HepG2 (cell line): ENCODE measurements around the gene RIPOR3. TPM values are rescaled to one million over a fixed set of nuclear protein-coding genes. Genes with fewer than 3 reads are reported as not detected.

Source experiments
- ATAD3A ChIP-seq: sonication (generic); formaldehyde crosslinking; IDR thresholded peaks from 2 replicates; pipeline ENCODE4 v1.4.0; 2020; ENCODE audit warnings: missing genetic modification reagents
- BCLAF1 ChIP-seq: fragments of 450-650 bp; IDR thresholded peaks from 2 replicates; pipeline ENCODE4 v1.6.1; 2017; ENCODE audit warnings: mild to moderate bottlenecking
- DRAP1 ChIP-seq: IDR thresholded peaks from 2 replicates; pipeline ENCODE4 v1.6.1; 2016; ENCODE audit warnings: missing genetic modification reagents, missing compliant biosample characterization
- EHMT2 ChIP-seq: fragments of 200-600 bp; sonication (generic); IDR thresholded peaks from 2 replicates; pipeline ENCODE4 v1.7.0; 2017; ENCODE audit warnings: antibody characterized with exemption, low read depth, low read length, borderline replicate concordance
- HNF4G ChIP-seq, 2 experiments: sonication (generic) in 1 of 2; formaldehyde crosslinking in 1 of 2; IDR thresholded peaks; 2 replicates each; pipeline versions ENCODE4 v1.4.0 to v1.6.1; 2011 to 2020; ENCODE audit warnings: borderline replicate concordance in 2 of 2, low read depth in 2 of 2, mild to moderate bottlenecking in 2 of 2, low read length in 1 of 2, missing genetic modification reagents in 1 of 2, moderate library complexity in 1 of 2
- NFAT5 ChIP-seq: sonication (generic); formaldehyde crosslinking; IDR thresholded peaks from 2 replicates; pipeline ENCODE4 v1.4.0; 2020; ENCODE audit warnings: missing genetic modification reagents
- PAX8 ChIP-seq: sonication (generic); formaldehyde crosslinking; IDR thresholded peaks from 2 replicates; pipeline ENCODE4 v1.8.0; 2022; ENCODE audit warnings: mild to moderate bottlenecking, missing genetic modification reagents, borderline replicate concordance
- PRMT3 ChIP-seq: sonication (generic); formaldehyde crosslinking; IDR thresholded peaks from 2 replicates; pipeline ENCODE4 v1.8.1; 2022; ENCODE audit warnings: low read depth, mild to moderate bottlenecking, moderate library complexity, missing genetic modification reagents, borderline replicate concordance
- SCMH1 ChIP-seq: sonication (generic); formaldehyde crosslinking; IDR thresholded peaks from 2 replicates; pipeline ENCODE4 v1.9.0; 2021; ENCODE audit warnings: missing genetic modification reagents, mild to moderate bottlenecking, borderline replicate concordance
- SRY ChIP-seq: sonication (generic); formaldehyde crosslinking; IDR thresholded peaks from 2 replicates; pipeline ENCODE4 v1.8.0; 2022; ENCODE audit warnings: mild to moderate bottlenecking, missing genetic modification reagents
- TOE1 ChIP-seq: sonication (generic); formaldehyde crosslinking; IDR thresholded peaks from 2 replicates; pipeline ENCODE4 v1.4.0; 2020; ENCODE audit warnings: mild to moderate bottlenecking, missing genetic modification reagents
- ZNF138 ChIP-seq: sonication (generic); formaldehyde crosslinking; IDR thresholded peaks from 2 replicates; pipeline ENCODE4 v1.5.0; 2020; ENCODE audit warnings: mild to moderate bottlenecking, low read depth, missing genetic modification reagents
- ZNF280D ChIP-seq: sonication (generic); formaldehyde crosslinking; IDR thresholded peaks from 2 replicates; pipeline ENCODE4 v1.5.1; 2020; ENCODE audit warnings: mild to moderate bottlenecking, missing genetic modification reagents
- ZNF3 ChIP-seq: IDR thresholded peaks from 2 replicates; pipeline ENCODE4 v1.7.0; 2017; ENCODE audit warnings: inconsistent platforms
- ZNF350 ChIP-seq: sonication (generic); formaldehyde crosslinking; IDR thresholded peaks from 2 replicates; pipeline ENCODE4 v1.4.0; 2020; ENCODE audit warnings: mild to moderate bottlenecking, low read depth, missing genetic modification reagents, borderline replicate concordance
- ZNF530 ChIP-seq: sonication (generic); formaldehyde crosslinking; IDR thresholded peaks from 2 replicates; pipeline ENCODE4 v1.5.0; 2020; ENCODE audit warnings: low read depth, mild to moderate bottlenecking, missing genetic modification reagents
- ZSCAN31 ChIP-seq: sonication (generic); formaldehyde crosslinking; IDR thresholded peaks from 2 replicates; pipeline ENCODE4 v1.5.0; 2020; ENCODE audit warnings: low read depth, mild to moderate bottlenecking, missing genetic modification reagents
- polyA plus RNA-seq, 8 experiments: library from polyadenylated mRNA; depleted of rRNA in 3 of 8; stranded (reverse) in 7 of 8; unstranded in 1 of 8; fragments of >200 nt; fragmentation: Illumina TruSeq in 4 of 8; extraction: Trizol in 4 of 8; gene quantifications; 2 replicates each; pipeline versions ENCODE4 v1.2.1 to v1.2.3, GENCODE V29; 2011 to 2016; ENCODE audit warnings: low read depth in 4 of 8, missing spikeins in 1 of 8, mixed read lengths in 1 of 8; ENCODE audit not compliant: insufficient read depth in 1 of 8
- total RNA-seq, 5 experiments: library from RNA; depleted of rRNA; stranded (reverse); fragments of >200 nt; fragmentation: Illumina TruSeq; extraction: Trizol; gene quantifications; 2 replicates each; pipeline ENCODE4 v1.2.3, GENCODE V29; 2016; ENCODE audit warnings: low read depth in 1 of 5

The RIPOR3 gene
- total and polyA plus RNA-seq, 2 of the 13 experiments (the other 11 are each of a cell fraction or from before 2014, with no cell fraction given), result 0.18 TPM; not detected in 1

- TF ChIP-seq NFAT5 (CRISPR knock-in tag), result no peak
- no peak for TF ChIP-seq ZNF3 (CRISPR knock-in tag)
- TF ChIP-seq SCMH1, result no peak
- TF ChIP-seq TOE1 (CRISPR knock-in tag), result no peak
- TF ChIP-seq ZNF138 (CRISPR knock-in tag), result no peak
- TF ChIP-seq ATAD3A (CRISPR knock-in tag), result no peak
- TF ChIP-seq SRY, result no peak
- no peak for TF ChIP-seq EHMT2
- peak; percentile 53 for TF ChIP-seq DRAP1
- 0 out of 2 replicates have a peak, but pooled peaks have one; percentile 84 for TF ChIP-seq PAX8 (CRISPR knock-in tag)
- no peak for TF ChIP-seq ZNF530
- TF ChIP-seq PRMT3, result no peak
- TF ChIP-seq ZNF350 (CRISPR knock-in tag), result 0 out of 2 replicates have a peak, but pooled peaks have one; percentile 51
- TF ChIP-seq ZNF280D (CRISPR knock-in tag), result no peak
- TF ChIP-seq ZSCAN31 (CRISPR knock-in tag), result no peak; the same call in 1 of the 2 replicates
- TF ChIP-seq HNF4G (IDR thresholded peaks at IDR 0.05; ENCODE audit: borderline replicate concordance, low read depth, low read length), result peak; percentile 82
- peak; percentile 48; the same call in 1 of the 2 replicates for TF ChIP-seq HNF4G (CRISPR knock-in tag; IDR thresholded peaks at IDR 0.05; ENCODE audit: borderline replicate concordance, low read depth)
- no peak for TF ChIP-seq BCLAF1
These were observed 15.5 kb downstream of the RIPOR3 start (continued) for GRCh38 chr20:50675671-50676376.
